Esophagus squamous epithelium (tissue), 5 donors: ENCODE data around the gene ENTREP3. TPM values are rescaled to one million over a fixed set of nuclear protein-coding genes. Genes with fewer than 3 reads are reported as not detected.
"Not testable (repeated sequence)": the region's sequence is repeated elsewhere in the genome, so short reads cannot be mapped to it uniquely, and the experiment has no call there.

Experiments used
- DNase-seq: peaks from one replicate; lab custom pipeline; 2025; lab: John Stamatoyannopoulos, UW
- H3K27ac ChIP-seq, 4 donors: fragments of 200-600 bp; sonication (generic); one replicate each; pipeline ENCODE4 v1.5.1; 2016 to 2019; ENCODE audit warnings: mild to moderate bottlenecking in 1 of 4
- H3K27me3 ChIP-seq, 4 donors: fragments of 200-600 bp; sonication (generic); 1 replicate in 3 of 4; 2 replicates in 1 of 4; pipeline versions ENCODE4 v1.5.1 to v1.6.0; 2017 to 2021; ENCODE audit warnings: antibody characterized with exemption in 1 of 4
- H3K36me3 ChIP-seq, 3 donors: fragments of 200-600 bp; sonication (generic); one replicate each; pipeline ENCODE4 v1.5.1; 2016 to 2019
- H3K4me1 ChIP-seq, 3 donors: fragments of 200-600 bp; sonication (generic); one replicate each; pipeline ENCODE4 v1.5.1; 2017 to 2019
- H3K4me3 ChIP-seq, 4 donors: fragments of 200-600 bp; sonication (generic); 1 replicate in 3 of 4; 2 replicates in 1 of 4; pipeline ENCODE4 v1.5.1; 2016 to 2019; ENCODE audit warnings: mild to moderate bottlenecking in 2 of 4, moderate library complexity in 1 of 4
- H3K9me3 ChIP-seq, 3 donors: fragments of 200-600 bp; sonication (generic); one replicate each; pipeline ENCODE4 v1.5.1; 2016 to 2019
- CTCF ChIP-seq, 6 experiments: fragments of 450-650 bp in 4 of 6; fragments of 200-600 bp in 2 of 6; sonication (generic) in 2 of 6; IDR thresholded peaks; one replicate each; pipeline ENCODE4 v1.5.1; 2016 to 2019; ENCODE audit warnings: antibody characterized with exemption in 6 of 6, mild to moderate bottlenecking in 4 of 6, moderate library complexity in 4 of 6
- POLR2A ChIP-seq, 4 donors: fragments of 450-650 bp; IDR thresholded peaks; one replicate each; pipeline ENCODE4 v1.6.1; 2017; ENCODE audit warnings: antibody characterized with exemption in 4 of 4, mild to moderate bottlenecking in 4 of 4, moderate library complexity in 3 of 4
- WGBS, 2 donors: methylation state at CpG; one replicate each; pipeline ENCODE4 v1.1.5; 2018; 5-methylcytosine and 5-hydroxymethylcytosine counted together
- intact Hi-C: fragments of 100-400 bp; cut with DNase I; formaldehyde crosslinking; loops from one replicate; pipeline ENCODE4 v1.15.0; 2022
- total RNA-seq, 4 donors: library from RNA; depleted of rRNA; stranded (reverse); fragments of >200 nt; gene quantifications; one replicate each; pipeline ENCODE4 v1.1.0, GENCODE V29; 2016
- donor health status: DM: yes; HTN: yes; CAD: no.

The ENTREP3 gene
- total RNA-seq, 4 donors from 2014 or later: 10.5 to 27.9 (median 16.1) TPM

DNA sequence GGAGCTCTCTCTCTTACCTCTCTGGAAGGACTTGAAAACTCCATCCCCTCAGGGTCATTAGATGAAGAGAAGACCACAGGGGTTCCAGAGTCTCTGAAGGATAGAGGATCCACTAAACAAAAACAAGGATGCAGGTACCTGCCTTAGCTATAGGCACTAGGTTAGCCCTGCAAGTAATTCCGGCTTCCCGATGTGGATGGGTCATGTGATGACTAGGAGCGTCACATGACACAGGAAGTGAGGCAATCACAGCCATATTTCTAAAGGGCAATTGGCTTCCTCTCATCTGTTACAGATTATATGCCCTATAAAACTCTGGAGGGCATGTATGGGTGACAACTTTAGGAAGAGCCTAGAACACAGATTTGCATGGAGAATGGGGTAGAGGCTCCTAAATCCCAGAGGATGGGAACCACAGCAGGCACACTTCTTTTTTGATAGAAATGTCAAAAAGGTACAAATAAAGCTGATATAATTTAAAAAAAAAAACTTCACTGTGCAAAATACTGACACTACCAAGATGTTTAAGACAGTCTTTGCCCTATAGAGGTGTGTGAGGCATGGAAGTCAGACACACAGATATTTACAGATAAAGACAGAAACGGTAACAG lies 14.1 kb downstream of the ENTREP3 start:
- intact Hi-C loops: loop anchor here (5.0 kb wide), 1 partner anchor 34 kb away; the partner anchor contains the start of genes MTX1 and THBS3
- no peaks in the 10 kb centered on the region for H3K27me3 ChIP-seq
- TF ChIP-seq CTCF (IDR thresholded peaks at IDR 0.05) (peak in 1 of 6 experiments; percentile 19), POLR2A (IDR thresholded peaks at IDR 0.05) (no peak)
- peaks cover 2 to 73% (median 34%) of the 10 kb centered on the region in 3 donors for H3K4me1 ChIP-seq
- peaks cover 4 to 32% (median 13%) of the 10 kb centered on the region in 3 donors for H3K36me3 ChIP-seq
- no peaks in the 10 kb centered on the region for H3K9me3 ChIP-seq
- 17 to 20% methylated on average over 3 to 4 of the region's 4 CpGs for WGBS, 2 donors
- no peak for DNase-seq
- H3K4me3 ChIP-seq: peak overlapping the region; percentile 20 to 63 (median 36)
- H3K27ac ChIP-seq: peak overlapping the region; percentile 37 to 70 (median 44)

DNA sequence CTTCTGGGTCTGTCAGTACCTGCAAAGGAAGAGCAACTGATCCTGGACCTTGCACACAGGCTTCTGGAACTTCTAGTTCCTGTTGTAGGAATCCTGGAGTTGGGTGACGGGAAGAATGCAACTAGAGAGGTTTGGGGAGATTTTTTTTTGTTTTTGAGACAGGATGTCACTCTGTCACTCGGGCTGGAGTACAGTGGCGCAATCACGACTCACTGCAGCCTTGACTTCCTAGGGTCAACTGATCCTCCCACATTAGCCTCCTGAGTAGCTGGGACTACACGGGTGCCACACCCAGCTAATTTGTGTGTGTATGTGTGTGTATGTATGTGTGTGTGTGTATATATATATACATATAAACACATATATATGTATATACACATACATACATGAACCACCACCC lies 18.8 kb downstream of the ENTREP3 start:
- no peak for TF ChIP-seq CTCF (IDR thresholded peaks at IDR 0.05)
- no peak for TF ChIP-seq POLR2A (IDR thresholded peaks at IDR 0.05)
- no peak overlapping the region for H3K4me3 ChIP-seq
- DNase-seq: no peak
- intact Hi-C loops: no loop called here
- H3K4me1 ChIP-seq: peaks cover 0 to 48% (median 15%) of the 10 kb centered on the region in 3 donors
- no peak overlapping the region for H3K27ac ChIP-seq
- H3K36me3 ChIP-seq: peaks cover 6 to 44% (median 16%) of the 10 kb centered on the region in 3 donors
- WGBS, 2 donors: 62 to 79% methylated on average over 5 of the region's 5 CpGs
- H3K27me3 ChIP-seq: no peaks in the 10 kb centered on the region
- H3K9me3 ChIP-seq: no peaks in the 10 kb centered on the region

DNA sequence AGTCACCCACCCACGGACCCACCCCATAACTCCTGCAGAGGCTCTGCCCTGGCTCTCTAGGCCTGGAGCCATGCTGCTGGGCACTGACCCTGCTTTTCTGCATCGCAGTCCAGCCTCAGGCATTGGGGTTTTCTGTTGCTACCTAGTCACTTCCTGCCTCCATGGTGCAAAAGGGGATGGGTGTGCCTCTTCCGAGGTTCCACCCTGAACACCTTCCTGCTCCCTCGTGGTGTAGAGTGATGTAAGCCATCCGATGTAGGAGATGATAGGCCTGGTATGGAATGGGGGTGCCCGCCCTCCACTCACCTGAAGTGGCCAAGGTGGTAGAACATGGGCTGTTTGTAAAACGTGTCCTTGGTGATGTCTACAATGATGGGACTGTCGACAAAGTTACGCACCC lies 19.9 kb downstream of the ENTREP3 start:
- H3K27me3 ChIP-seq, intact Hi-C loops, DNase-seq, H3K27ac ChIP-seq, H3K9me3 ChIP-seq, H3K4me3 ChIP-seq: not testable (repeated sequence)
- WGBS, 2 donors: 100% methylated on average over 3 of the region's 9 CpGs; no CpG with 5 or more reads in 1 of the 2 donors
- peaks cover 0 to 37% (median 9%) of the 10 kb centered on the region in 3 donors for H3K4me1 ChIP-seq
- peaks cover 6 to 44% (median 16%) of the 10 kb centered on the region in 3 donors for H3K36me3 ChIP-seq

DNA sequence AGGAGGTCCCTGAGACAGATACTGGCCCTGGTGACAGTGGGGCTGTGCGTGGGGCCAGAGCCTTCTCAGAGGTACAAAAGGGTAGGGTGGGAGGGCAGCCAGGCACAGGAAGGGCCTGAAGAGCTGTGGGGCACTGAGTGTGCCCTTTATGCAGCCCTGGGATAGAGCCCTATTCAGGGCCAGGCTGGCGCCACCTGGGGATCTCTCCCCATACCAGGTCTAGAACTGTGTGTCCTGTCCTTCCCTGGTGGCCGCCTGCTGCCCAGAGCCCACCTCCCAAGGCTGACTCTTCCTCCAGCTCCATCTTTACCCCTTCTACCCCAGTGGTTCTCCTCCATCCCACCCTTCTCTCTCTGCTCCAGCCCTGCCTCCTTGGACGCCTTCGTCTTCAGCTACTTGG lies 21.8 kb downstream of the ENTREP3 start:
- H3K9me3 ChIP-seq, H3K4me3 ChIP-seq, H3K27me3 ChIP-seq, H3K27ac ChIP-seq, intact Hi-C loops, DNase-seq: not testable (repeated sequence)
- 100% methylated on average over 1 of the region's 5 CpGs; no CpG with 5 or more reads in 1 of the 2 donors for WGBS, 2 donors
- Histone ChIP-seq H3K36me3 (peaks cover 6 to 32% (median 16%) of the 10 kb centered on the region in 3 donors), H3K4me1 (peaks cover 0 to 19% (median 4%) of the 10 kb centered on the region in 3 donors)

DNA sequence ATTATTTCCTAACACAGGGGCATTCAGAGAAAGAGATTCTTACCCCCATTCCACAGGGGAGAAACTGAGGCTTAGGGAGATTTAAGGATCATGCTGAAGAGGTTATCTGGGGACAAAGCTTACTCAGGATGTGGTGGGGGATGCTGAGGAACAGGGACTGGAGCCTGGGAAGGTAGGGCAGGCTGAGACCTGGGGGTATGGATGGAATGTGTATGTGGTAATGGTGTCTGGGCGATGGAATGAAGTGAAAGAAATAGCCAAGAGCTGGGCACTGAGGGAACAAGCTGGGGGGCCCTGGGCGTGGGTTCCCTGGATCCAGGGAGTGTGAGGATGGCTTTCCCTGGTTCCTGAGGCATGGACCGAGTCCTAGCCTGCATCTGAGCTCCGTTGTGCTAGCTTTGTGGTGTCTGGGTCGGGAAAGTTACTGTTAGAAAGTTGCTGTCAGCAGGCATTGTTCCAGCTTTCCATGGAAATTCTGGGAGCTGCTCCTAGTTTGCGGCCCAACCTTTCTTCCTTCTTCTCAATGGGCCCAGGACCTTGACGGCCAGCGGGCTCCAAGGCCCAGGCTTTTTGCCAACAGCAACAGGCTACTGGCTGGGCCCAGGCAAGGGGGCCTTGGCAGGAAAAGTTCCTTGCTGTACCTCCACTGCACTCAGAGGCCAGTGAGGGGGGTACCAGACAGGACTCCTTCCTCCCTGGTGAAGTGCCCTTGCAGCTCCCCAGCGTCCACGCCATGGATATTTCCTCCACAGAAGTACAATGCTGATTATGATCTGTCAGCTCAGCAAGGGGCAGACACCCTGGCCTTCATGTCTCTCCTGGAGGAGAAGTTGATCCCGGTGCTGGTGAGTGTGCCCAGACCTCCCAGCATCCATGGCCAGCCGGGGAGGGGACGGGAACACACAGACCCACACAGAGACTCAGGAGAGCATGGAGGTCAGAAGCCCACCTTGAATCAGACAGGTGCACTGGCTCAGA lies 23.0 kb downstream of the ENTREP3 start:
- DNase-seq, H3K4me3 ChIP-seq, H3K9me3 ChIP-seq, H3K27me3 ChIP-seq, intact Hi-C loops: not testable (repeated sequence)
- Histone ChIP-seq H3K36me3 (peaks cover 6 to 23% (median 12%) of the 10 kb centered on the region in 3 donors), H3K4me1 (peaks cover 0 to 20% (median 10%) of the 10 kb centered on the region in 3 donors), H3K27ac (peak overlapping the region in 2 of 4 donors; percentile 39 to 55)
- 44 to 72% methylated on average over 3 to 9 of the region's 13 CpGs for WGBS, 2 donors

- intact Hi-C loops, H3K27ac ChIP-seq: not testable (repeated sequence)
- WGBS, 2 donors: 53 to 68% methylated on average over 3 of the region's 3 CpGs
Measured at GRCh38 chr1:155231302-155231701, 24.0 kb downstream of the ENTREP3 start.

More at GRCh38 chr1:155231302-155231701, 24.0 kb downstream of the ENTREP3 start:
- peaks cover 6 to 28% (median 15%) of the 10 kb centered on the region in 3 donors for H3K4me1 ChIP-seq
- peaks cover 3 to 13% (median 4%) of the 10 kb centered on the region in 3 donors for H3K36me3 ChIP-seq
- H3K27me3 ChIP-seq, H3K9me3 ChIP-seq, DNase-seq, H3K4me3 ChIP-seq: not testable (repeated sequence)
